ENCODE results near the gene FRMD1. TPM values are rescaled to one million over a fixed set of nuclear protein-coding genes. Genes with fewer than 3 reads are reported as not detected.

Gene FRMD1
- total RNA-seq, 6 experiments from 2014 or later = 0.07 to 0.23 (median 0.12) TPM; not detected in 1

- no peak for DNase-seq
- H3K4me3 ChIP-seq = no peak overlapping the region
- intact Hi-C loops (cut with DNase I) = no loop called here
- no peak for TF ChIP-seq CTCF (IDR thresholded peaks at IDR 0.05)
- no peak for TF ChIP-seq POLR2A (IDR thresholded peaks at IDR 0.05)
- H3K36me3 ChIP-seq = no peaks in the 10 kb centered on the region
- H3K27ac ChIP-seq = no peak overlapping the region
- WGBS (ENCODE audit: insufficient coverage, low coverage, low lambda C conversion rate, missing lambda C conversion rate) = 90% methylated on average over 2 of the region's 12 CpGs
- H3K27me3 ChIP-seq = no peaks in the 10 kb centered on the region
- no peaks in the 10 kb centered on the region for H3K9me3 ChIP-seq
- ATAC-seq = no peak
- H3K4me1 ChIP-seq = no peaks in the 10 kb centered on the region
These were observed 30.2 kb upstream of the FRMD1 start for GRCh38 chr6:168109171-168109570.

DNA sequence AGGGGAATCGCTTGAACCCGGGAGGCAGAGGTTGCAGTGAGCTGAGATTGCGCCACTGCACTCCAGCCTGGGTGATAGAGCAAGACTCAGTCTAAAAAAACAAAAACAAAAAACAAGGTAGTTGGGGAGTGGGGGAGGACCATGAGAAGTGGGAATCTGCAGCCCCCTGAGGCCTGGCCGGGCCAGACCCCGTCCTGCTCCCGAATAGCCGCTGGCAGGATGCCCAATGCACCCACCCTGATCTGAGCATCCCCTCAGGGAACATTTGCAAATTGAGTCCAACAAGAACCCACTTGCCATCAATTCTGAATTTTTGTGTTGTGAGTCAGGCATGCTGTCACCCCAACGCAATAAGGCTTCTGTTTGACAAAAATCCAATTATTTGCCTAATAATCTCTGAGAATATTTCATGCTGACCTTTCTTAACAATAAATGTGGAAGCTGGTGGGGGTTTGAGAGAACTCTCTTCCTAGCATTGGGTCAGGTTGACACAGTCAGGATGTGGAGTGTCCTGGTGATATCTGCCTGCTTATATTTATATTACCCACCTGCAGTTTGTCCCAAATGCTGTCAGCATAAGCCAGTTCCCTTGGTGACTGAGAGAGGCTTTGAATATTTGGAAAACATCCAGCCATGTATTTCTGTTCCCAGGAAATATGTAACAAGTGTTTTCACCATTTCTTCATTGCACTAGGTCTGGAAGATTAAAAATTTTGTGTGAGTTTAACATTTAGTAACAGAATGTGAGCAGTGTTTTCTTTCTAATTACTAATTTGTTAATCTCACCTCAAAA, 28.4 kb upstream of the FRMD1 start:
- DNase-seq (peak in 1 of 3 donors; percentile 10), ATAC-seq (no peak)
- Histone ChIP-seq H3K27ac (no peak overlapping the region), H3K27me3 (no peaks in the 10 kb centered on the region), H3K9me3 (no peaks in the 10 kb centered on the region), H3K4me3 (no peak overlapping the region), H3K4me1 (no peaks in the 10 kb centered on the region), H3K36me3 (no peaks in the 10 kb centered on the region)
- TF ChIP-seq CTCF (IDR thresholded peaks at IDR 0.05) (no peak), POLR2A (IDR thresholded peaks at IDR 0.05) (no peak)
- intact Hi-C loops (cut with DNase I) = no loop called here
- WGBS (ENCODE audit: insufficient coverage, low coverage, low lambda C conversion rate, missing lambda C conversion rate) = 90% methylated on average over 3 of the region's 8 CpGs

- TF ChIP-seq CTCF (IDR thresholded peaks at IDR 0.05) (no peak), POLR2A (IDR thresholded peaks at IDR 0.05) (no peak)
- Histone ChIP-seq H3K27me3 (no peaks in the 10 kb centered on the region), H3K4me3 (no peak overlapping the region), H3K4me1 (no peaks in the 10 kb centered on the region), H3K27ac (no peak overlapping the region), H3K9me3 (no peaks in the 10 kb centered on the region), H3K36me3 (no peaks in the 10 kb centered on the region)
- WGBS (ENCODE audit: insufficient coverage, low coverage, low lambda C conversion rate, missing lambda C conversion rate) = 84% methylated on average over 3 of the region's 3 CpGs
- DNase-seq (no peak), ATAC-seq (no peak)
- intact Hi-C loops (cut with DNase I) = no loop called here
These were observed 27.6 kb upstream of the FRMD1 start for GRCh38 chr6:168106633-168107005.

GRCh38 chr6:168105813-168106632, 27.0 kb upstream of the FRMD1 start:
- ATAC-seq = no peak
- Histone ChIP-seq H3K27ac (no peak overlapping the region), H3K4me3 (no peak overlapping the region), H3K9me3 (no peaks in the 10 kb centered on the region), H3K27me3 (no peaks in the 10 kb centered on the region), H3K4me1 (no peaks in the 10 kb centered on the region), H3K36me3 (no peaks in the 10 kb centered on the region)
- peak in 1 of 3 donors; percentile 7 for DNase-seq
- no peak for TF ChIP-seq POLR2A (IDR thresholded peaks at IDR 0.05)
- no peak for TF ChIP-seq CTCF (IDR thresholded peaks at IDR 0.05)
- intact Hi-C loops (cut with DNase I) = no loop called here
- WGBS (ENCODE audit: insufficient coverage, low coverage, low lambda C conversion rate, missing lambda C conversion rate) = 62% methylated on average over 11 of the region's 12 CpGs

Data from right lobe of liver (tissue), 6 donors.